Astrocyte of the spinal cord (primary cell): ENCODE results near the gene CCM2L.

Experiments used
- DNase-seq: peaks from one replicate; pipeline ENCODE4 v3.0.0; 2011; ENCODE audit warnings: low read depth, low spot score
- H3K4me3 ChIP-seq: 2 replicates; pipeline ENCODE4 v1.5.1; 2011; ENCODE audit warnings: low read depth, mild to moderate bottlenecking, low read length, moderate library complexity
- in situ Hi-C: cut with HindIII; loops from 2 replicates; pipeline ENCODE4 v1.10.0; 2017; ENCODE audit warnings: low sequenced_read_pairs
- TF ChIP-seq, protein P1 (sequence below): IDR thresholded peaks from 2 replicates; pipeline ENCODE4 v1.5.1; 2012; ENCODE audit warnings: low read depth, mild to moderate bottlenecking, low read length, inconsistent platforms

CCM2L gene

DNA sequence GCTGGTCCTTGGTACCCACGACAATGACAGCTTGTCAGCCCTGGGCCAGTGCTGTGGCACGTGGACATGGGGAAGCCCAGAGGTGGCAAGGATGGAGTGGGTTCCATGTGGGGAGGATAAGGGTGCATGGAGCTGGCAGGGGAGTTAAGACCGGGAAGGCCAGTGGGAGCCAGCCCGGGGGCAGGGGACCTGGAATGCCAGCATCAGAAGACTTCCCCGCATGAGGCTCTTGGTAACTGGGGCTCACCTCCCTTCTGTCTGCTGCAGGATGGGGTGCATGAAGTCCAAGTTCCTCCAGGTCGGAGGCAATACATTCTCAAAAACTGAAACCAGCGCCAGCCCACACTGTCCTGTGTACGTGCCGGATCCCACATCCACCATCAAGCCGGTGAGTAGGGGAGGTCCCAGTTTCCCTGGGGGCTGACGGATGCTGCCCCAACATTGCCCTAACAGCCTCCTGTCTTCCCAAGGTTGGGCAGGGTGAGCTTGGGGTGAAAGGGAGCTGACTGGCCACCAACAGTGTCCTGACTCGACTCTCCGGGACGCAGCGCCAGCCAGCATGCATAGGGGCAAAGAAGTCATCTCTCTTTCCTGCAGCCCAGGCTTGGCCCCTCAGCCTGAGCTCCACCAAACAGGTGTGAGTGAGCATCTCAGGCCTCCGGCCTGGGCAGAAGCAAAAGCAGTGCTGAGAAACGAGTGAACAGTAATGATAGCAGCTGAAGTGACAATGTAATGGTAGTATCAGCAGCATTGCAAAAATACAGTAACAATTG lies 61.3 kb downstream of the CCM2L start:
- no peak overlapping the region for H3K4me3 ChIP-seq
- in situ Hi-C loops: no loop called here
- TF ChIP-seq, protein P1, sequence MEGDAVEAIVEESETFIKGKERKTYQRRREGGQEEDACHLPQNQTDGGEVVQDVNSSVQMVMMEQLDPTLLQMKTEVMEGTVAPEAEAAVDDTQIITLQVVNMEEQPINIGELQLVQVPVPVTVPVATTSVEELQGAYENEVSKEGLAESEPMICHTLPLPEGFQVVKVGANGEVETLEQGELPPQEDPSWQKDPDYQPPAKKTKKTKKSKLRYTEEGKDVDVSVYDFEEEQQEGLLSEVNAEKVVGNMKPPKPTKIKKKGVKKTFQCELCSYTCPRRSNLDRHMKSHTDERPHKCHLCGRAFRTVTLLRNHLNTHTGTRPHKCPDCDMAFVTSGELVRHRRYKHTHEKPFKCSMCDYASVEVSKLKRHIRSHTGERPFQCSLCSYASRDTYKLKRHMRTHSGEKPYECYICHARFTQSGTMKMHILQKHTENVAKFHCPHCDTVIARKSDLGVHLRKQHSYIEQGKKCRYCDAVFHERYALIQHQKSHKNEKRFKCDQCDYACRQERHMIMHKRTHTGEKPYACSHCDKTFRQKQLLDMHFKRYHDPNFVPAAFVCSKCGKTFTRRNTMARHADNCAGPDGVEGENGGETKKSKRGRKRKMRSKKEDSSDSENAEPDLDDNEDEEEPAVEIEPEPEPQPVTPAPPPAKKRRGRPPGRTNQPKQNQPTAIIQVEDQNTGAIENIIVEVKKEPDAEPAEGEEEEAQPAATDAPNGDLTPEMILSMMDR: no peak
- no peak for DNase-seq

DNA sequence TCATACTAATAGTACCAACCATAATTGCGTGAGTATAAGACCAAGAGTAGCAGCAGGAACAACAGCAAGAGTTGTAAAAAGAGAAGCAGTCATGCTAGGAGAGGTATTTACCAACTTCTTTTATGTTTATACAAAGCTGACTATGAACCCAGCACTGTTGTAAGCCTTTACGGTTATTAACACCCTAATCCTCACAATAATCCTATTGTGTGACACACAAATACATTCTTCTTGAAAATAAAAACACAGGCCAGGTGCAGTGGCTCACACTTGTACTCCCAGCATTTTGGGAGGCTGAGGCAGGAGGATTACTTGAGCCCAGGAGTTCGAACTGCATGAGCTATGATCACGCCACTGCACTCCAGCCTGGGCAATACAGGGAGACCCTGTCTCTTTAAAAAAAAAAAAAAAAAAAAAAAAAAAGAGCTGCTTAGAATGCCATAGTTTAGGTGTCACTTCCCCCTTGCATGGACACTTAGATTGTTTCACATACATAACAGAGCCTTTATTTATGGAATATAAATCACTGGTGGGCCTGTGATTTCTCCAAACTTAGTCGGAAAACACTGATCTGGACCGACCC lies 62.0 kb downstream of the CCM2L start:
- H3K4me3 ChIP-seq: no peak overlapping the region
- in situ Hi-C loops: no loop called here
- TF ChIP-seq, protein P1: no peak
- no peak for DNase-seq

DNA sequence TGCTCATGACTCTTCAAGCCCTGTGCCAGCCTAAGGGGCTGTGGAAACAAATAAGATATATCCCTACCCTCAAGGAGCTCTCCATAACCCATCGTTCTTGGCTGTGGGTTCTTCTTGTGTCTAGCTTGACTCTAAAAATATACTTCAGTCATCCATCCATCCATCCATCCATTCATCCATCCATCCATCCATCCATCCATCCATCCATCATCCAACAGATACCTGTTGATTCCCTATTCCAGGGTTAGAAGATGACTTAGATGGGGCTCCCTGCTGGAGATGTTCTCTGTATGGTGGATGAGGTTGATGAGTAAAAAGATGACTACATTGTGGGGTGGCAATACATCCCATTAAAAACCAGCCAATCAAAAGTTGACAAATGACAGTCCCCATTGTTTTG lies 65.3 kb downstream of the CCM2L start:
- H3K4me3 ChIP-seq: no peak overlapping the region
- in situ Hi-C loops: no loop called here
- DNase-seq: no peak
- TF ChIP-seq, protein P1: no peak

DNA sequence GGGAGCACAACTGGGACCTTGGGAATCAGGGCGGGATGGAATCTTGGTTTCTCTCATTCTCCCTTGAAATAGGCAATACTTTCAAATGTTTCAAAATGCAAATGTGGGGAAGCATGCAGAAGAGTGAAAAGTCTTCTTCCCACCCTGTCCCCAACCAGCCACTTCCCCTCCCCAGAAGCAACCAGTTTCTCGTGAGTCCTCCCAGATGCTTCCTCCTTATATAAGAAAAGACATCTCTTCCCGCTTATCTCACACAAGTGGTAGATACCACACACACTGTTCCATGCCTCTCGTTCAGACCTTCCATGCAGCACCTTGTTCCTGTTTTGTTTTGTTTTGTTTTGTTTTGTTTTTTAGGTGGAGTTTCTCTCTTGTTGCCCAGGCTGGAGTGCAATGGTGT lies 67.0 kb downstream of the CCM2L start:
- in situ Hi-C loops: no loop called here
- DNase-seq: no peak
- TF ChIP-seq, protein P1: no peak
- no peak overlapping the region for H3K4me3 ChIP-seq

DNA sequence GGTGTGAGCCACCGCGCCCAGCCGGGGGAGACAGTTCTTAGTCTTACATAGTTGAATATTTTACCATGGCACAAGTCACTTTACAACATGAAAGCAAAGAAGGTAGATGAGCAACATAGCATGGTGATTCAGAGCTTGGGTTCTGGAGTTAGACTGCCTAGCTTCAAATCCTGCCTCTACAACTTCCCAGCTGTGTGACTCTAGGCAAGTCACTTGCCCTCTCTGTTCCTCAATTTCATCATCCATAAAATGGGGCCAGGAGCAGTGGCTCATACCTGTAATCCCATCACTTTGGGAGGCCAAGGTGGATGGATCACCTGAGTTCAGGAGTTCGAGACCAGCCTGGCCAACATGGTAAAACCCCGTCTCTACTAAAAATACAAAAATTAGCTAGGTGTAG lies 68.1 kb downstream of the CCM2L start:
- TF ChIP-seq, protein P1: no peak
- no peak for DNase-seq
- H3K4me3 ChIP-seq: no peak overlapping the region
- in situ Hi-C loops: no loop called here

DNA sequence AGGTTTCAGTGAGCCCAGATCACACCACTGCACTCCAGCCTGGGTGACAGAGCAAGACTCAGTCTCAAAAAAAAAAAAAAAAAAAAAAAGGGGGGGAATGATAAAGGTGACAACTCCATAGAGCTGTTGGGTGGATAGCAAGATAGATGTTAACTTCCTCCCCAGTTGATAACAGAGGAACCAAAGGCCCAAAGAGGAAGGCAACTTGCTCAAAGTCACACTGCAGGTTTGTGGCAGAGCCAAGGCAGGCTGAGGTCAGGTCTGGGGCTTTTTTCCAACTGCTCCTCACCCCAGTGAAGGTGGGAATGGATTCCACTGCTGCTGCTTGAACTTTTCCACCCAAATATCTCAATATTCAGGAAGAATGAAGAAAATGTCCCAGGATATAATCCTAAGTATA lies 68.6 kb downstream of the CCM2L start:
- in situ Hi-C loops: no loop called here
- no peak overlapping the region for H3K4me3 ChIP-seq
- TF ChIP-seq, protein P1: no peak
- DNase-seq: no peak
